AG09319 (cell line): ENCODE measurements around the gene PPP1R14C.
"Not testable (repeated sequence)": the region's sequence is repeated elsewhere in the genome, so short reads cannot be mapped to it uniquely, and the experiment has no call there.

Source experiments
- DNase-seq: peaks from one replicate; pipeline ENCODE4 v3.0.0-alpha.2; 2010; ENCODE audit warnings: low read depth; ENCODE audit errors: extremely low read depth
- TF ChIP-seq, protein P1 (sequence below): IDR thresholded peaks from 2 replicates; pipeline ENCODE4 v1.5.1; 2011; ENCODE audit warnings: low read depth, mild to moderate bottlenecking, inconsistent platforms, low read length, moderate library complexity

The PPP1R14C gene

GRCh38 chr6:150124235-150124634 is 18.6 kb upstream of the PPP1R14C start:
- no peak for DNase-seq
- TF ChIP-seq, protein P1, sequence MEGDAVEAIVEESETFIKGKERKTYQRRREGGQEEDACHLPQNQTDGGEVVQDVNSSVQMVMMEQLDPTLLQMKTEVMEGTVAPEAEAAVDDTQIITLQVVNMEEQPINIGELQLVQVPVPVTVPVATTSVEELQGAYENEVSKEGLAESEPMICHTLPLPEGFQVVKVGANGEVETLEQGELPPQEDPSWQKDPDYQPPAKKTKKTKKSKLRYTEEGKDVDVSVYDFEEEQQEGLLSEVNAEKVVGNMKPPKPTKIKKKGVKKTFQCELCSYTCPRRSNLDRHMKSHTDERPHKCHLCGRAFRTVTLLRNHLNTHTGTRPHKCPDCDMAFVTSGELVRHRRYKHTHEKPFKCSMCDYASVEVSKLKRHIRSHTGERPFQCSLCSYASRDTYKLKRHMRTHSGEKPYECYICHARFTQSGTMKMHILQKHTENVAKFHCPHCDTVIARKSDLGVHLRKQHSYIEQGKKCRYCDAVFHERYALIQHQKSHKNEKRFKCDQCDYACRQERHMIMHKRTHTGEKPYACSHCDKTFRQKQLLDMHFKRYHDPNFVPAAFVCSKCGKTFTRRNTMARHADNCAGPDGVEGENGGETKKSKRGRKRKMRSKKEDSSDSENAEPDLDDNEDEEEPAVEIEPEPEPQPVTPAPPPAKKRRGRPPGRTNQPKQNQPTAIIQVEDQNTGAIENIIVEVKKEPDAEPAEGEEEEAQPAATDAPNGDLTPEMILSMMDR = no peak

- TF ChIP-seq, protein P1 = no peak
- no peak for DNase-seq
Observed at GRCh38 chr6:150126641-150127291, 16.1 kb upstream of the PPP1R14C start.

DNA sequence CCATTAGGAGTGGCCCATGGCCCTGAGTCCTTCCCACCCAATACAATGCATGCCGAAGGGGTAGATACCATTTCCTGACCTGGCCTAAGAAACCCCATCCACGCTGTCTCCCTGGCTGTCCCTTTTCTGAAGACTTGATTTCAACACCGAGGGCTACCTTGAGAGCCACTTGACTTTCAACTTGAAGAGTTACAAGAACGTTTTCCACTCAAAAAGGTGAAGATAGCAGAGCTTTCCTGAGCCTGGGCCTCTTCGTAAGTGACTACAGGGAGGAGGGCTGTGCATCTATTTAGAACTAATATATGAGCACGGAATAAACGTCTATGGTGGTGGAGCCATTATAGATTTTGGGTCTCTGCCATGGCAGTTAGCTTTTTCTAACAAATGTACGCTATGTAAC is 14.4 kb upstream of the PPP1R14C start:
- no peak for DNase-seq
- TF ChIP-seq, protein P1 = no peak

GRCh38 chr6:150129616-150130505 is 13.0 kb upstream of the PPP1R14C start:
- DNase-seq = no peak
- TF ChIP-seq, protein P1 = no peak

DNA sequence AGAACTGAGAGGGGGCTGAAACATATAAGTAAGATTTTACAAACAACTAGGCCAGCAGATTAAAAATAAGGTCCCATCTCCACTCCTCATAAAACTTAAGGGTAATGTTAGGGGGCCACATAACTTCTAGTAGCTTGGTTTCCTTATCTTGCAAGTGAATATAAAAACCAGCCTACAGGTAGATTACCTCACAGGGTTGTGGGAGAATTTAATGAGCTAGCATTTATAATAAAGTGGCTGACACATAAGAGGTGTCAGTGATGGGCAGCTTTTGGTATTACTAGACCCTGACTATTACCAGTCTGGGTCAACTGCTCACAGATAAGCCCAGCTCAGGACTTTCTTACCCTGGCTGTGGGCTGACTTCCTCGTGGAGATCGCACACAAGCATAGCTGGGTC is 9.2 kb upstream of the PPP1R14C start:
- TF ChIP-seq, protein P1 = no peak
- no peak for DNase-seq

GRCh38 chr6:150134280-150134920 is 8.4 kb upstream of the PPP1R14C start:
- DNase-seq = no peak
- TF ChIP-seq, protein P1 = no peak

- DNase-seq = not testable (repeated sequence)
Observed at GRCh38 chr6:150137711-150138110, 5.1 kb upstream of the PPP1R14C start.
